SK-N-SH (cell line): Measurements from ENCODE around the gene FLAD1. TPM values are rescaled to one million over a fixed set of nuclear protein-coding genes. Genes with fewer than 3 reads are reported as not detected.
A peak's percentile ranks its signal among the peaks of the same experiment; 100 is the strongest.

Experiments
- CTCF ChIA-PET: fragments of 300-600, 350-600 bp; formaldehyde crosslinking; extraction: SDS; loops from one replicate; lab custom pipeline; 2021; lab: Yijun Ruan, JAX
- POLR2A ChIA-PET: fragments of 350-600 bp; sonication (Branson Sonifier 250); formaldehyde crosslinking; extraction: SDS; loops from one replicate; lab custom pipeline; 2020; ENCODE audit warnings: antibody characterized with exemption, inconsistent platforms; lab: Yijun Ruan, JAX
- DNase-seq: peaks from one replicate; pipeline ENCODE4 v3.0.0; 2012
- H2AFZ ChIP-seq: fragments of 200-600 bp; sonication (generic); 2 replicates; pipeline ENCODE4 v1.8.1; 2016; ENCODE audit warnings: antibody characterized with exemption, mild to moderate bottlenecking, low read depth
- H3F3A ChIP-seq: fragments of 200-600 bp; sonication (generic); replicated peaks from 2 replicates; pipeline ENCODE3; 2016; ENCODE audit warnings: antibody characterized with exemption, mild to moderate bottlenecking; ENCODE audit not compliant: insufficient read depth
- H3K27ac ChIP-seq, 2 experiments: fragments of 200-500 bp in 1 of 2; fragments of 200-600 bp in 1 of 2; sonication (Bioruptor generic) in 1 of 2; sonication (generic), shearing (Covaris generic) in 1 of 2; 2 replicates each; pipeline versions ENCODE4 v1.5.1 to v1.6.1; 2014 to 2016; ENCODE audit warnings: low read depth in 2 of 2, inconsistent platforms in 1 of 2, low read length in 1 of 2, mild to moderate bottlenecking in 1 of 2, mixed read lengths in 1 of 2
- H3K27me3 ChIP-seq: fragments of 200-600 bp; sonication (generic), shearing (Covaris generic); 2 replicates; pipeline ENCODE4 v1.6.1; 2016; ENCODE audit warnings: mixed run types; ENCODE audit not compliant: insufficient read depth
- H3K36me3 ChIP-seq, 2 experiments: fragments of 200-500 bp in 1 of 2; fragments of 200-600 bp in 1 of 2; sonication (Bioruptor generic) in 1 of 2; sonication (generic) in 1 of 2; replicated peaks in 1 of 2; 2 replicates each; pipeline versions ENCODE3 to v1.5.1; 2014 to 2016; ENCODE audit warnings: low read length in 1 of 2, mild to moderate bottlenecking in 1 of 2; ENCODE audit not compliant: insufficient read depth in 2 of 2, control insufficient read depth in 1 of 2
- H3K4me1 ChIP-seq, 2 experiments: fragments of 200-500 bp in 1 of 2; fragments of 200-600 bp in 1 of 2; sonication (Bioruptor generic) in 1 of 2; sonication (generic), shearing (Covaris generic) in 1 of 2; 2 replicates each; pipeline versions ENCODE4 v1.5.1 to v1.6.1; 2014 to 2016; ENCODE audit warnings: low read depth in 1 of 2, low read length in 1 of 2, mixed run types in 1 of 2; ENCODE audit not compliant: insufficient read depth in 2 of 2, control insufficient read depth in 1 of 2
- H3K4me2 ChIP-seq: fragments of 200-600 bp; sonication (generic), shearing (Covaris generic); 2 replicates; pipeline ENCODE4 v1.6.1; 2017; ENCODE audit warnings: mixed run types
- H3K4me3 ChIP-seq, 2 experiments: fragments of 200-500 bp in 1 of 2; fragments of 200-600 bp in 1 of 2; sonication (Bioruptor generic) in 1 of 2; sonication (generic), shearing (Covaris generic) in 1 of 2; 2 replicates each; pipeline versions ENCODE4 v1.5.1 to v1.8.1; 2014 to 2016; ENCODE audit warnings: low read depth in 2 of 2, inconsistent platforms in 1 of 2, low read length in 1 of 2, mild to moderate bottlenecking in 1 of 2, mixed read lengths in 1 of 2, moderate library complexity in 1 of 2
- H3K79me2 ChIP-seq: fragments of 200-600 bp; sonication (generic); 2 replicates; pipeline ENCODE4 v1.8.1; 2017; ENCODE audit warnings: mild to moderate bottlenecking; ENCODE audit not compliant: insufficient read depth
- H3K9ac ChIP-seq: fragments of 200-600 bp; sonication (generic); 2 replicates; pipeline ENCODE4 v1.6.1; 2017; ENCODE audit warnings: mixed run types
- H3K9me2 ChIP-seq: fragments of 200-600 bp; sonication (generic); 2 replicates; pipeline ENCODE4 v1.6.1; 2017; ENCODE audit warnings: mixed run types
- H3K9me3 ChIP-seq: fragments of 200-600 bp; sonication (generic); 2 replicates; pipeline ENCODE4 v1.6.1; 2017; ENCODE audit warnings: mixed run types, mild to moderate bottlenecking, moderate library complexity
- H4K20me1 ChIP-seq: fragments of 200-600 bp; sonication (generic); 2 replicates; pipeline ENCODE4 v1.6.1; 2017; ENCODE audit warnings: mild to moderate bottlenecking, mixed run types; ENCODE audit not compliant: insufficient read depth
- ELF1 ChIP-seq: IDR thresholded peaks from 2 replicates; pipeline ENCODE4 v1.4.0; 2012
- EP300 ChIP-seq, 2 experiments: IDR thresholded peaks; 2 replicates each; pipeline versions ENCODE4 v1.4.0 to v1.6.1; 2012; ENCODE audit warnings: borderline replicate concordance in 1 of 2, low read depth in 1 of 2, low read length in 1 of 2
- FOXJ3 ChIP-seq: sonication (generic); formaldehyde crosslinking; IDR thresholded peaks from 2 replicates; pipeline ENCODE4 v1.5.1; 2020; ENCODE audit warnings: mild to moderate bottlenecking, missing genetic modification reagents
- FOXM1 ChIP-seq: IDR thresholded peaks from 2 replicates; pipeline ENCODE4 v1.4.0; 2012; ENCODE audit warnings: low read depth, mild to moderate bottlenecking
- IRF3 ChIP-seq: fragments of 150-350 bp; IDR thresholded peaks from 2 replicates; pipeline ENCODE4 v1.6.1; 2016; ENCODE audit warnings: mild to moderate bottlenecking, low read depth, low read length
- MAX ChIP-seq: IDR thresholded peaks from 2 replicates; pipeline ENCODE4 v1.4.0; 2012; ENCODE audit warnings: low read depth
- MEF2A ChIP-seq: IDR thresholded peaks from 2 replicates; pipeline ENCODE4 v1.4.0; 2012; ENCODE audit warnings: low read depth, borderline replicate concordance
- NFIC ChIP-seq: IDR thresholded peaks from 2 replicates; pipeline ENCODE4 v1.4.0; 2012; ENCODE audit warnings: borderline replicate concordance
- NRF1 ChIP-seq: IDR thresholded peaks from 2 replicates; pipeline ENCODE4 v1.6.1; 2012; ENCODE audit warnings: low read depth, mild to moderate bottlenecking, low read length
- POLR2AphosphoS5 ChIP-seq: IDR thresholded peaks from 2 replicates; pipeline ENCODE4 v1.6.1; 2012; ENCODE audit warnings: low read depth, low read length
- RAD21 ChIP-seq: IDR thresholded peaks from 2 replicates; pipeline ENCODE4 v1.6.1; 2012; ENCODE audit warnings: mild to moderate bottlenecking, low read length
- RFX5 ChIP-seq: IDR thresholded peaks from 2 replicates; pipeline ENCODE4 v1.6.1; 2012; ENCODE audit warnings: mild to moderate bottlenecking, improper control_type of control experiment, low read length
- SMC3 ChIP-seq: IDR thresholded peaks from 2 replicates; pipeline ENCODE4 v1.6.1; 2012; ENCODE audit warnings: low read depth, low read length, improper control_type of control experiment
- TCF12 ChIP-seq: IDR thresholded peaks from 2 replicates; pipeline ENCODE4 v1.4.0; 2012
- TEAD4 ChIP-seq: IDR thresholded peaks from 2 replicates; pipeline ENCODE4 v1.4.0; 2012; ENCODE audit warnings: mild to moderate bottlenecking, borderline replicate concordance; ENCODE audit not compliant: insufficient read depth
- YY1 ChIP-seq: IDR thresholded peaks from 2 replicates; pipeline ENCODE4 v1.4.0; 2012; ENCODE audit warnings: low read depth, mild to moderate bottlenecking
- ZBTB33 ChIP-seq: IDR thresholded peaks from 2 replicates; pipeline ENCODE4 v1.4.0; 2012; ENCODE audit warnings: low read depth, borderline replicate concordance
- WGBS: methylation state at CpG from one replicate; pipeline ENCODE4 v1.1.6; 2017; ENCODE audit warnings: low lambda C conversion rate; 5-methylcytosine and 5-hydroxymethylcytosine counted together
- polyA plus RNA-seq, 3 experiments: library from polyadenylated mRNA; depleted of rRNA; stranded (reverse); fragments of >200 nt; gene quantifications; 2 replicates each; pipeline ENCODE4 v1.2.3, GENCODE V29; 2012
- TF ChIP-seq, protein P1 (sequence below): IDR thresholded peaks from 2 replicates; pipeline ENCODE4; 2012
- TF ChIP-seq, protein P2 (sequence below): fragments of 200-600 bp; sonication (generic); IDR thresholded peaks from 2 replicates; pipeline ENCODE4 v1.6.1; 2017; ENCODE audit warnings: antibody characterized with exemption, mild to moderate bottlenecking, moderate library complexity

Gene FLAD1
- polyA plus RNA-seq, 1 of the 3 experiments (the other 2 are of a cell fraction): 50.8 TPM

DNA sequence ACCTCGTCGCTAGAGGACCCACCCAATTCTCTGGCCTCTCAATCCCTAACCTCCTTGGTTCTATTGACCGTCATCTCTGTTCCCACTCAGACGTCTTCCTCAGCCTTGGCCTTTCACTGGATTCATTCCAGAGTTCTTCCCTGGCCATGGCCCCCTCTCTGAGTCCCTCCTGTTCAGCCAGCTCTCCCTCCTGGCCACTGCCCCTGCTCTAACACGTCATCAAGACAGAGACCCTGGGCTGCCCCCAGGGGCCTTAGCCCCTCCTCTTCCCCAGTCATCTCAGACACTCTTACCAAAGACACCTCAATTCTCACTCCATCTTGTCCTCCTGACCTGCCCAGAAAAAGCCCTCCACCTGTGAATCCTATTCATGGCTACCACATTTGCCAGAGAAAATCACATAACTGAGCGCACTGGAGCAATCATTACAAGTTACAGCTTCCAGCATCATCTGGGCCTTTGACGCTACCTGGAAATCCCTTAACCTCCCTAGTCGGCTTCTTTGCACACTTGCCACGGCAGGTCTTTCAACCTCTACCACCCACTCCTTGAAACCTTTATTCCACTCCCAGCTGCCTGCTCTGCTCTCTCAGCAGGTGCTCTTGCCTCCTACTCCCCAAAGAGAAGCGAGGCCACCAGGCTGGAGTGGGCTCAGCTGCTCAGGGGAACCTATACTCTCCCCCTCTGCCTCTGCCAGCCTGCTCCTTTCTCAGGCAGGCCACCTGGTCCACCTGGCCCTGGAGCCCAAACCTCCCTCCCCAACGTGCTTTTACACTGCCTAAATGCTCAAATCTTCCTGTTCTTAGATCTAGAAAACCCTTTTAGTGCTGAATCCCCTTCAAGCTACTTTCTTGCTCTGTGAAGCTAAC is 36.5 kb downstream of the FLAD1 start:
- WGBS: 84% methylated on average over 11 of the region's 11 CpGs
- no peaks in the 10 kb centered on the region for H4K20me1 ChIP-seq
- H3K9ac ChIP-seq: no peak overlapping the region
- H3K27ac ChIP-seq: no peak overlapping the region
- H3K36me3 ChIP-seq: peaks cover 0 to 16% of the 10 kb centered on the region in 2 experiments
- H3F3A ChIP-seq: peaks cover 6% of the 10 kb centered on the region
- POLR2A ChIA-PET: interaction anchor here (0.6 kb wide), 1 partner anchor 25 kb away, joined by 4 read pairs; no protein-coding TSS in a partner anchor
- H3K4me1 ChIP-seq: peaks cover 0 to 10% of the 10 kb centered on the region in 2 experiments; a peak in 1 of 4 replicates
- no peaks in the 10 kb centered on the region for H3K9me3 ChIP-seq
- TF ChIP-seq RAD21 (no peak), POLR2AphosphoS5 (0 out of 2 replicates have a peak, but pooled peaks have one; percentile 13), SMC3 (no peak), EP300 (IDR thresholded peaks at IDR 0.05; ENCODE audit: borderline replicate concordance in 1 of 2, low read depth in 1 of 2, low read length in 1 of 2) (no peak)
- TF ChIP-seq, all 33 proteins: peak for 1
- CTCF ChIA-PET: interaction anchor here (1.1 to 9.3 kb wide), 9 partner anchors 14 to 460 kb away, joined by 3 to 149 read pairs (median 11); partner anchors contain the start of genes ADAM15, DCST1, DCST2 and PYGO2
- H2AFZ ChIP-seq: no peak overlapping the region
- H3K79me2 ChIP-seq: no peaks in the 10 kb centered on the region
- DNase-seq: no peak
- H3K9me2 ChIP-seq: no peaks in the 10 kb centered on the region
- no peak overlapping the region for H3K4me2 ChIP-seq
- H3K4me3 ChIP-seq: no peak overlapping the region
- H3K27me3 ChIP-seq: no peaks in the 10 kb centered on the region

DNA sequence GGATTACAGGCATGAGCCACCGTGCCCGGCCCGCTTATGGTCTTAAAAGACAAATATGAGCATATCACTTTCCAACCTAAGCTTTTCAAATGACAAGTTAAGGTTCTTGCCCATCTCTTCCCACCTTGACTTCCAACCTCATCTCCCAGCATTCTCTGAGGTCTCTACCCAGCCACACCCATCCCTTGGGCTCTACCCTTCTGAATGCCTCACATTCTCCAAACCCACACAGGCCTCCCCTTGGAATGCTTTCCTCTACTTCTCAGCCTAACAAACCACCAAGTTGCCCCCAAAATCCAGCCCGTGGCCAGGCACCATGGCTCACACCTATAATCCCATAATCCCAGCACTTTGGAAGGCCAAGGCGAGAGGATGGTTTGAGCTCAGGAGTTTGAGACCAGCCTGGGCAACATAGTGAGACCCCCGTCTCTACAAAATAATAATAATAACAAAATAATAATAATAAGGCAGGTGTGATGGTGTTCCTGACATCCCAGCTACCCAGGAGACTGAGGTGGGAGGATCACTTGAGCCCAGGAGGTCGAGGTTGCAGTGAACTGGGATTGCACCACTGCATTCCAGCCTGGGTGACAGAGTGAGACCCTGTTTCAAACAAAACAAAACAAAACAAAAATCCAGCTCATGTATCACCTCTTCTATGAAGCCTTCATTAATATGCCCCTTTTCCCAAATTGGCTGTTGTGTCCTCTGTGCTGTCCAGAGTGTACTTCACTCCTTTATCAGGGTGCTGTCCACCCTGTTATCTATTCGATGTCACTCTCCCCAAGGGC is 39.2 kb downstream of the FLAD1 start:
- POLR2A ChIA-PET: interaction anchor here (1.3 kb wide), 1 partner anchor 11 kb away, joined by 4 read pairs; no protein-coding TSS in a partner anchor
- CTCF ChIA-PET: interaction anchor here (1.0 to 4.9 kb wide), 14 partner anchors 10 to 145 kb away, joined by 3 to 28 read pairs (median 6); partner anchors contain the start of genes ADAM15, DCST1, DCST2 and LENEP
- peaks cover 0 to 5% of the 10 kb centered on the region in 2 experiments; a peak in 1 of 4 replicates for H3K4me1 ChIP-seq
- no peaks in the 10 kb centered on the region for H3K79me2 ChIP-seq
- peaks cover 6% of the 10 kb centered on the region for H3F3A ChIP-seq
- no peak overlapping the region for H2AFZ ChIP-seq
- no peak overlapping the region for H3K27ac ChIP-seq
- WGBS: 69% methylated on average over 8 of the region's 8 CpGs
- no peak overlapping the region for H3K4me2 ChIP-seq
- DNase-seq: no peak
- no peak overlapping the region for H3K9ac ChIP-seq
- H3K4me3 ChIP-seq: no peak overlapping the region
- H3K36me3 ChIP-seq: no peaks in the 10 kb centered on the region
- H3K27me3 ChIP-seq: no peaks in the 10 kb centered on the region
- TF ChIP-seq TCF12: no peak
- TF ChIP-seq FOXM1: no peak
- no peak for TF ChIP-seq POLR2AphosphoS5
- TF ChIP-seq SMC3: no peak
- no peak for TF ChIP-seq NFIC
- TF ChIP-seq IRF3: no peak
- no peak for TF ChIP-seq ZBTB33
- no peak for TF ChIP-seq FOXJ3 (CRISPR knock-in tag)
- TF ChIP-seq, protein P1, sequence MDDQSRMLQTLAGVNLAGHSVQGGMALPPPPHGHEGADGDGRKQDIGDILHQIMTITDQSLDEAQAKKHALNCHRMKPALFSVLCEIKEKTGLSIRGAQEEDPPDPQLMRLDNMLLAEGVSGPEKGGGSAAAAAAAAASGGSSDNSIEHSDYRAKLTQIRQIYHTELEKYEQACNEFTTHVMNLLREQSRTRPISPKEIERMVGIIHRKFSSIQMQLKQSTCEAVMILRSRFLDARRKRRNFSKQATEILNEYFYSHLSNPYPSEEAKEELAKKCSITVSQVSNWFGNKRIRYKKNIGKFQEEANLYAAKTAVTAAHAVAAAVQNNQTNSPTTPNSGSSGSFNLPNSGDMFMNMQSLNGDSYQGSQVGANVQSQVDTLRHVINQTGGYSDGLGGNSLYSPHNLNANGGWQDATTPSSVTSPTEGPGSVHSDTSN: no peak
- TF ChIP-seq ELF1: no peak
- no peak for TF ChIP-seq NRF1
- TF ChIP-seq MAX: no peak
- TF ChIP-seq YY1: no peak
- TF ChIP-seq, protein P2, sequence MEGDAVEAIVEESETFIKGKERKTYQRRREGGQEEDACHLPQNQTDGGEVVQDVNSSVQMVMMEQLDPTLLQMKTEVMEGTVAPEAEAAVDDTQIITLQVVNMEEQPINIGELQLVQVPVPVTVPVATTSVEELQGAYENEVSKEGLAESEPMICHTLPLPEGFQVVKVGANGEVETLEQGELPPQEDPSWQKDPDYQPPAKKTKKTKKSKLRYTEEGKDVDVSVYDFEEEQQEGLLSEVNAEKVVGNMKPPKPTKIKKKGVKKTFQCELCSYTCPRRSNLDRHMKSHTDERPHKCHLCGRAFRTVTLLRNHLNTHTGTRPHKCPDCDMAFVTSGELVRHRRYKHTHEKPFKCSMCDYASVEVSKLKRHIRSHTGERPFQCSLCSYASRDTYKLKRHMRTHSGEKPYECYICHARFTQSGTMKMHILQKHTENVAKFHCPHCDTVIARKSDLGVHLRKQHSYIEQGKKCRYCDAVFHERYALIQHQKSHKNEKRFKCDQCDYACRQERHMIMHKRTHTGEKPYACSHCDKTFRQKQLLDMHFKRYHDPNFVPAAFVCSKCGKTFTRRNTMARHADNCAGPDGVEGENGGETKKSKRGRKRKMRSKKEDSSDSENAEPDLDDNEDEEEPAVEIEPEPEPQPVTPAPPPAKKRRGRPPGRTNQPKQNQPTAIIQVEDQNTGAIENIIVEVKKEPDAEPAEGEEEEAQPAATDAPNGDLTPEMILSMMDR: no peak
- no peak for TF ChIP-seq TEAD4
- no peak for TF ChIP-seq RFX5
- TF ChIP-seq MEF2A: no peak
- no peaks in the 10 kb centered on the region for H4K20me1 ChIP-seq
- no peaks in the 10 kb centered on the region for H3K9me2 ChIP-seq
- H3K9me3 ChIP-seq: no peaks in the 10 kb centered on the region
